HFFc6 (cell line): ENCODE measurements around the gene DOCK4. TPM values are rescaled to one million over a fixed set of nuclear protein-coding genes. Genes with fewer than 3 reads are reported as not detected.

ENCODE experiments used
- DNase-seq: peaks from one replicate; pipeline ENCODE4 v3.0.0-alpha.2; 2018
- H3K27ac Mint-ChIP-seq: 2 replicates; pipeline ENCODE4 v1.8.0; 2020; ENCODE audit warnings: mild to moderate bottlenecking, mixed read lengths
- H3K27me3 Mint-ChIP-seq: 2 replicates; pipeline ENCODE4 v1.8.0; 2021; ENCODE audit warnings: mild to moderate bottlenecking, moderate library complexity, mixed read lengths; ENCODE audit not compliant: insufficient read depth
- H3K36me3 Mint-ChIP-seq: 2 replicates; pipeline ENCODE4 v1.8.0; 2021; ENCODE audit warnings: low read depth, mixed read lengths
- H3K4me1 Mint-ChIP-seq: 2 replicates; pipeline ENCODE4 v1.8.0; 2020; ENCODE audit warnings: low read depth, mixed read lengths
- H3K4me3 Mint-ChIP-seq: 2 replicates; pipeline ENCODE4 v1.8.0; 2020; ENCODE audit warnings: mild to moderate bottlenecking, moderate library complexity, mixed read lengths
- H3K9me3 Mint-ChIP-seq: 2 replicates; pipeline ENCODE4 v1.8.0; 2020; ENCODE audit warnings: mild to moderate bottlenecking, mixed read lengths
- CTCF ChIP-seq: fragments of 200-600 bp; sonication (generic); IDR thresholded peaks from 2 replicates; pipeline ENCODE4 v1.5.0; 2021; ENCODE audit warnings: antibody characterized with exemption, mild to moderate bottlenecking
- total RNA-seq, 6 experiments: library from RNA; stranded (reverse); fragmentation: NEBNext Ultra II Directional; extraction: Animal tissue kit (Norgen Biotek cat#: 25700); gene quantifications; 2 replicates in 1 of 6; 3 replicates in 5 of 6; pipeline ENCODE4 v1.2.3, GENCODE V29; 2021

DOCK4 gene
- total RNA-seq, 6 experiments from 2014 or later: 2.2 to 3.9 (median 3.3) TPM

DNA sequence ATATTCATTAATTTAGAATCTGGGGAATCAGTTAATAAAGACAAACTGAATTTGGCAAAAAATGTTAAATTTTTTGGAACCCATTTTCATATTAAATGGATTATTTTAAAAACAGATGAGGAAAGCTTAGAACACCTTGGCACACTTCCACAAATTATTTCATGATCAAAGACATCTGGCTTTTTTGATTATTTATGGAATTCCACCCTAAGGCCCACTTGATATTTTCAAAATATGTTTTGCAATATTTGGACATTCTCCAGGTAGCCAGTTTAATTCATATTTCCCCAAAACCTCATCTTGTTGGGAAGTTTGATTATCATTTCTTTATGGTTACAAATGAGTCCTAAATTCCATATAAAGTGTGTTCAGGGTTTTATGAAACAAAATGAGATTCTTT is 129.9 kb downstream of the DOCK4 start:
- no peak overlapping the region for H3K4me3 Mint-ChIP-seq
- no peak for TF ChIP-seq CTCF
- peaks cover 35% of the 10 kb centered on the region for H3K4me1 Mint-ChIP-seq
- H3K27me3 Mint-ChIP-seq: no peaks in the 10 kb centered on the region
- 0 out of 2 replicates have a peak, but pooled peaks cover 6% of the 10 kb centered on the region for H3K9me3 Mint-ChIP-seq
- DNase-seq: no peak
- H3K36me3 Mint-ChIP-seq: peaks cover 7% of the 10 kb centered on the region
- no peak overlapping the region for H3K27ac Mint-ChIP-seq

DNA sequence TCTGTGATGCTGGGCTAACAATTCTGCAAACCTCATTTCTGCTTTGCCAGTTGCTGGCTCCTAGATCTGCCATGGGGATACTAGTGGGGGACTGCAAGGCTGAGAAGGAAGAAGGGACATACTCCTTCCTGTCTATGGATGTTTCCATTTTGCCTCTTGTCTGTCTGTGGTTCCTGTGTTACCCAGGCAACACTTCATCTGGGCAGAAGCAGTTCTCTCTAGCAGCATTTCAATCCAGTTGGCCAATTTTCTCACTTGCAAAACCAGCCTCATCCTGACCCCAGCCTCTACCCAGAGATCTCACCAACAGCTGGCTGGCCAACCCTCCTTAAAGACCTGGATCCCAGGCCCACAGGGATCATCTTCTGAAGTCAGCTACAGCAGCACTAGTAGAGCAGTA is 131.7 kb downstream of the DOCK4 start:
- Mint-ChIP-seq H3K36me3 (peaks cover 7% of the 10 kb centered on the region), H3K9me3 (0 out of 2 replicates have a peak, but pooled peaks cover 6% of the 10 kb centered on the region), H3K4me1 (peaks cover 37% of the 10 kb centered on the region), H3K4me3 (no peak overlapping the region), H3K27ac (no peak overlapping the region), H3K27me3 (no peaks in the 10 kb centered on the region)
- DNase-seq: no peak
- TF ChIP-seq CTCF: no peak

GRCh38 chr7:112073530-112073929 is 132.7 kb downstream of the DOCK4 start:
- H3K4me3 Mint-ChIP-seq: no peak overlapping the region
- H3K27ac Mint-ChIP-seq: no peak overlapping the region
- H3K27me3 Mint-ChIP-seq: no peaks in the 10 kb centered on the region
- H3K4me1 Mint-ChIP-seq: peaks cover 38% of the 10 kb centered on the region
- no peak for DNase-seq
- no peak for TF ChIP-seq CTCF
- H3K9me3 Mint-ChIP-seq: 0 out of 2 replicates have a peak, but pooled peaks cover 6% of the 10 kb centered on the region
- H3K36me3 Mint-ChIP-seq: peaks cover 7% of the 10 kb centered on the region

GRCh38 chr7:112072541-112073245 is 133.5 kb downstream of the DOCK4 start:
- Mint-ChIP-seq H3K9me3 (0 out of 2 replicates have a peak, but pooled peaks cover 6% of the 10 kb centered on the region), H3K36me3 (peaks cover 7% of the 10 kb centered on the region), H3K27ac (no peak overlapping the region), H3K4me3 (no peak overlapping the region), H3K4me1 (peaks cover 38% of the 10 kb centered on the region), H3K27me3 (no peaks in the 10 kb centered on the region)
- no peak for DNase-seq
- TF ChIP-seq CTCF: no peak

DNA sequence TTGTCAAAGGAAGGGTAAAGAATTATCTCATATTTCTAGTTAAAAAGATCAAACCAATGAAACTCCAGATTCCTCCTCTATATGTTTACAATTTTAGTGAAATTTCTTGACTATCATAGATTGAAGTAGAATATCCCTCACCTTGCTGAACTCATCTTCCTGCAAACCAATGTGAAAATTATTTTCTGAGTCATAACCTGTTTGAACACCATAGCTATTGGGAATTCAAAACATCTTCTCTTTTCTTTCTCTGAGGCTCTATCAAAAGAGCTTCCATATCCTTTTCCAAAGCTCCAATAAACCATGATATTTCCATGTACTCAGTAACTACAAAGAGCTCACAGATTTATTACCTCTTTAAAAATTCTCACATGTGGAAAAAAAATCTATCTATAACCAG is 134.3 kb downstream of the DOCK4 start:
- no peak for DNase-seq
- Mint-ChIP-seq H3K4me3 (no peak overlapping the region), H3K9me3 (0 out of 2 replicates have a peak, but pooled peaks cover 6% of the 10 kb centered on the region), H3K27me3 (no peaks in the 10 kb centered on the region; the same call in 1 of the 2 replicates), H3K4me1 (peaks cover 38% of the 10 kb centered on the region), H3K36me3 (peaks cover 7% of the 10 kb centered on the region), H3K27ac (no peak overlapping the region)
- no peak for TF ChIP-seq CTCF
